H1 (cell line): ENCODE data around the gene URB2. TPM values are rescaled to one million over a fixed set of nuclear protein-coding genes. Genes with fewer than 3 reads are reported as not detected.

ENCODE experiments used
- CTCF ChIA-PET: fragments of 300-600 bp; sonication (Branson Sonifier 250); formaldehyde crosslinking; loops from one replicate; lab custom pipeline; 2021; ENCODE audit not compliant: partially characterized antibody; lab: Charles Lee
- POLR2A ChIA-PET: fragments of 300-600 bp; sonication (Branson Sonifier 250); formaldehyde crosslinking; loops from one replicate; lab custom pipeline; 2021; ENCODE audit warnings: inconsistent platforms; ENCODE audit not compliant: partially characterized antibody; lab: Charles Lee
- DNase-seq, 2 experiments: peaks; one replicate each; pipeline versions ENCODE4 v3.0.0 to v3.0.0-alpha.2; 2010 to 2022; ENCODE audit warnings: low spot score in 2 of 2, low read depth in 1 of 2, mixed read lengths in 1 of 2
- FAIRE-seq: peaks from 2 replicates; lab custom pipeline; 2011; peaks lifted over from hg19 to GRCh38; lab: Jason Lieb, UNC
- H2AFZ ChIP-seq: 2 replicates; pipeline ENCODE4 v1.8.1; 2012; ENCODE audit warnings: low read length, inconsistent platforms
- H2AK5ac ChIP-seq: 2 replicates; pipeline ENCODE4 v1.6.1; 2013; ENCODE audit warnings: low read depth, low read length
- H2BK120ac ChIP-seq: replicated peaks from 2 replicates; pipeline ENCODE3; 2013; ENCODE audit warnings: low read depth, low read length, inconsistent platforms
- H2BK12ac ChIP-seq: 2 replicates; pipeline ENCODE4 v1.6.1; 2013; ENCODE audit warnings: low read depth, low read length
- H2BK15ac ChIP-seq: 2 replicates; pipeline ENCODE4 v1.6.1; 2013; ENCODE audit warnings: low read length
- H2BK20ac ChIP-seq: 2 replicates; pipeline ENCODE4 v1.6.1; 2013; ENCODE audit warnings: low read length
- H2BK5ac ChIP-seq: 2 replicates; pipeline ENCODE4 v1.6.1; 2013; ENCODE audit warnings: low read depth, low read length
- H3K14ac ChIP-seq: 2 replicates; pipeline ENCODE4 v1.6.1; 2013; ENCODE audit warnings: inconsistent platforms; ENCODE audit not compliant: insufficient read length
- H3K18ac ChIP-seq: 2 replicates; pipeline ENCODE4 v1.6.1; 2013; ENCODE audit warnings: low read length; ENCODE audit errors: extremely low read depth
- H3K23ac ChIP-seq: 2 replicates; pipeline ENCODE4 v1.6.1; 2013; ENCODE audit warnings: inconsistent platforms; ENCODE audit not compliant: insufficient read length
- H3K23me2 ChIP-seq: 2 replicates; pipeline ENCODE4 v1.6.1; 2013; ENCODE audit warnings: low read depth, low read length
- H3K27ac ChIP-seq: 2 replicates; pipeline ENCODE4 v1.6.1; 2011; ENCODE audit warnings: low read depth, low read length, inconsistent platforms
- H3K27me3 ChIP-seq, 4 experiments: replicated peaks in 1 of 4; 1 replicate in 1 of 4; 2 replicates in 3 of 4; pipeline versions ENCODE4 v1.6.1 to v1.8.1; 2011 to 2013; ENCODE audit warnings: low read length in 3 of 4, mild to moderate bottlenecking in 3 of 4, inconsistent platforms in 2 of 4, mixed read lengths in 2 of 4, moderate library complexity in 1 of 4; ENCODE audit not compliant: control insufficient read depth in 3 of 4, insufficient read depth in 3 of 4; ENCODE audit errors: extremely low read depth in 1 of 4
- H3K36me3 ChIP-seq, 4 experiments: 2 replicates each; pipeline versions ENCODE4 v1.6.1 to v1.8.1; 2011 to 2013; ENCODE audit warnings: mild to moderate bottlenecking in 4 of 4, low read length in 3 of 4, moderate library complexity in 2 of 4, control low read depth in 1 of 4, inconsistent platforms in 1 of 4; ENCODE audit not compliant: insufficient read depth in 4 of 4, control insufficient read depth in 2 of 4
- H3K4ac ChIP-seq: replicated peaks from 2 replicates; pipeline ENCODE3; 2013; ENCODE audit warnings: low read length, low read depth, mixed read lengths, inconsistent platforms; ENCODE audit not compliant: insufficient read length
- H3K4me1 ChIP-seq, 4 experiments: replicated peaks in 1 of 4; 1 replicate in 1 of 4; 2 replicates in 3 of 4; pipeline versions ENCODE4 v1.6.1 to v1.8.1; 2011 to 2013; ENCODE audit warnings: low read length in 3 of 4, inconsistent platforms in 2 of 4, mixed read lengths in 1 of 4; ENCODE audit not compliant: insufficient read depth in 4 of 4, control insufficient read depth in 3 of 4
- H3K4me2 ChIP-seq, 2 experiments: 2 replicates each; pipeline versions ENCODE4 v1.6.1 to v1.8.1; 2011 to 2013; ENCODE audit warnings: low read depth in 2 of 2, low read length in 2 of 2, control low read depth in 1 of 2, inconsistent platforms in 1 of 2, mild to moderate bottlenecking in 1 of 2; ENCODE audit not compliant: insufficient read depth in 1 of 2
- H3K4me3 ChIP-seq, 4 experiments: fragments of 200-600, 300-600 bp in 1 of 4; sonication (generic), shearing (Covaris generic), sonication (Bioruptor Twin) in 1 of 4; 2 replicates each; pipeline versions ENCODE4 v1.5.1 to v1.8.1; 2011 to 2016; ENCODE audit warnings: low read length in 4 of 4, low read depth in 3 of 4, control low read depth in 2 of 4, inconsistent platforms in 2 of 4, mild to moderate bottlenecking in 2 of 4, mixed read lengths in 1 of 4, moderate library complexity in 1 of 4; ENCODE audit not compliant: insufficient read depth in 2 of 4; ENCODE audit errors: extremely low read depth in 1 of 4
- H3K56ac ChIP-seq: replicated peaks from 2 replicates; pipeline ENCODE3; 2013; ENCODE audit warnings: low read depth, mild to moderate bottlenecking, mixed read lengths, low read length, inconsistent platforms; ENCODE audit not compliant: insufficient read length
- H3K79me1 ChIP-seq: 2 replicates; pipeline ENCODE4 v1.6.1; 2013; ENCODE audit warnings: low read depth, low read length, control low read depth
- H3K79me2 ChIP-seq, 2 experiments: 2 replicates each; pipeline versions ENCODE4 v1.6.1 to v1.8.1; 2012 to 2013; ENCODE audit warnings: low read length in 2 of 2, mild to moderate bottlenecking in 2 of 2, inconsistent platforms in 1 of 2; ENCODE audit not compliant: insufficient read depth in 2 of 2, control insufficient read depth in 1 of 2
- H3K9ac ChIP-seq, 4 experiments: replicated peaks in 1 of 4; 1 replicate in 1 of 4; 2 replicates in 3 of 4; pipeline versions ENCODE4 v1.6.1 to v1.8.1; 2011 to 2013; ENCODE audit warnings: low read depth in 3 of 4, low read length in 3 of 4, control low read depth in 2 of 4, mild to moderate bottlenecking in 2 of 4, moderate library complexity in 2 of 4, inconsistent platforms in 1 of 4; ENCODE audit errors: extremely low read depth in 1 of 4
- H3K9me3 ChIP-seq, 2 experiments: 2 replicates each; pipeline versions ENCODE4 v1.6.1 to v1.8.1; 2012 to 2013; ENCODE audit warnings: mild to moderate bottlenecking in 2 of 2, moderate library complexity in 2 of 2, control low read depth in 1 of 2, inconsistent platforms in 1 of 2, low read depth in 1 of 2, low read length in 1 of 2, mixed read lengths in 1 of 2; ENCODE audit not compliant: insufficient read depth in 2 of 2
- H4K20me1 ChIP-seq, 2 experiments: replicated peaks in 1 of 2; 2 replicates each; pipeline versions ENCODE3 to v1.8.1; 2011 to 2013; ENCODE audit warnings: inconsistent platforms in 2 of 2, low read length in 2 of 2, mild to moderate bottlenecking in 1 of 2; ENCODE audit not compliant: insufficient read depth in 2 of 2, control insufficient read depth in 1 of 2
- H4K5ac ChIP-seq: 2 replicates; pipeline ENCODE4 v1.6.1; 2013; ENCODE audit warnings: low read length, low read depth, mixed read lengths, inconsistent platforms; ENCODE audit not compliant: insufficient read length
- H4K8ac ChIP-seq: 2 replicates; pipeline ENCODE4 v1.8.0; 2013; ENCODE audit warnings: mild to moderate bottlenecking, moderate library complexity, low read length, inconsistent platforms; ENCODE audit not compliant: insufficient read depth; ENCODE audit errors: extremely low read depth
- H4K91ac ChIP-seq: replicated peaks from 2 replicates; pipeline ENCODE3; 2013; ENCODE audit warnings: low read length, mixed read lengths, inconsistent platforms; ENCODE audit not compliant: insufficient read length
- ATF3 ChIP-seq: IDR thresholded peaks from 2 replicates; pipeline ENCODE4 v1.6.1; 2011; ENCODE audit warnings: low read depth, mild to moderate bottlenecking, low read length; ENCODE audit not compliant: insufficient read depth
- CHD2 ChIP-seq: IDR thresholded peaks from 2 replicates; pipeline ENCODE4 v1.6.1; 2012; ENCODE audit warnings: low read length, improper control_type of control experiment
- GABPA ChIP-seq: IDR thresholded peaks from 2 replicates; pipeline ENCODE4 v1.6.1; 2011; ENCODE audit warnings: mild to moderate bottlenecking, low read length, moderate library complexity, borderline replicate concordance; ENCODE audit not compliant: insufficient read depth
- RFX5 ChIP-seq: IDR thresholded peaks from 2 replicates; pipeline ENCODE4 v1.6.1; 2011; ENCODE audit warnings: low read depth, low read length, improper control_type of control experiment, borderline replicate concordance
- RNF2 ChIP-seq: fragments of 200-900, 300-1000 bp; sonication (generic); IDR thresholded peaks from 2 replicates; pipeline ENCODE4 v1.7.1; 2016; ENCODE audit warnings: borderline replicate concordance, low read depth, mild to moderate bottlenecking, antibody characterized with exemption, low read length; ENCODE audit not compliant: poor library complexity, severe bottlenecking; ENCODE audit errors: missing control alignments
- SAP30 ChIP-seq: fragments of 300-600 bp; sonication (generic); IDR thresholded peaks from 2 replicates; pipeline ENCODE4 v1.7.1; 2012; ENCODE audit warnings: low read length, moderate library complexity, mild to moderate bottlenecking, inconsistent platforms; ENCODE audit not compliant: insufficient read depth, insufficient replicate concordance
- SP1 ChIP-seq: IDR thresholded peaks from 2 replicates; pipeline ENCODE4 v1.6.1; 2011; ENCODE audit warnings: low read depth, low read length
- SP2 ChIP-seq: IDR thresholded peaks from 2 replicates; pipeline ENCODE4 v1.6.1; 2012; ENCODE audit warnings: mild to moderate bottlenecking, low read length, inconsistent platforms
- SRF ChIP-seq: IDR thresholded peaks from 2 replicates; pipeline ENCODE4 v1.6.1; 2011; ENCODE audit warnings: mild to moderate bottlenecking, low read depth, low read length, moderate library complexity
- USF2 ChIP-seq: IDR thresholded peaks from 2 replicates; pipeline ENCODE4 v1.6.1; 2011; ENCODE audit warnings: low read length, improper control_type of control experiment
- WGBS, 2 experiments: shearing (Covaris generic) in 1 of 2; methylation state at CpG; one replicate each; pipeline versions ENCODE4 v1.1.6 to v1.1.7; 2013 to 2015; ENCODE audit warnings: low lambda C conversion rate in 2 of 2, mixed read lengths in 2 of 2, inconsistent platforms in 1 of 2, low coverage in 1 of 2, missing lambda C conversion rate in 1 of 2; ENCODE audit not compliant: insufficient replicate concordance in 2 of 2, insufficient coverage in 1 of 2, insufficient read length in 1 of 2; ENCODE audit errors: extremely low coverage in 1 of 2, missing lambda C conversion rate in 1 of 2; 5-methylcytosine and 5-hydroxymethylcytosine counted together
- polyA plus RNA-seq, 7 experiments: library from polyadenylated mRNA; depleted of rRNA in 3 of 7; stranded (reverse) in 5 of 7; unstranded in 2 of 7; fragments of >200 nt in 5 of 7; fragments of 200-250 nt in 2 of 7; gene quantifications; 1 replicate in 5 of 7; 2 replicates in 1 of 7; 4 replicates in 1 of 7; pipeline versions ENCODE4 v1.2.1 to v1.2.3, GENCODE V29; 2011 to 2013; ENCODE audit warnings: missing spikeins in 2 of 7, mixed read lengths in 2 of 7
- total RNA-seq: library from RNA; stranded (reverse); fragmentation: NEBNext Ultra II Directional; extraction: Animal tissue kit (Norgen Biotek cat#: 25700); gene quantifications from 2 replicates; pipeline ENCODE4 v1.2.1, GENCODE V29; 2021
- TF ChIP-seq, protein P1 (sequence below): IDR thresholded peaks from 2 replicates; pipeline ENCODE4 v1.6.1; 2012; ENCODE audit warnings: inconsistent platforms

The URB2 gene
- total and polyA plus RNA-seq, 2 of the 8 experiments (the other 6 are each of a cell fraction or from before 2014, with no cell fraction given), result 13.7 to 33.0 TPM

- no peaks in the 10 kb centered on the region for H3K9me3 ChIP-seq
- ChIA-PET CTCF (interaction anchor here (1.1 to 2.6 kb wide), 2 partner anchors 10 to 595 kb away, joined by 3 to 10 read pairs; no protein-coding TSS in a partner anchor), POLR2A (no interaction called here)
- H3K4me3 ChIP-seq, result no peak overlapping the region
- no peaks in the 10 kb centered on the region for H3K79me2 ChIP-seq
- H2BK12ac ChIP-seq, result no peak overlapping the region
- no peak overlapping the region for H2BK5ac ChIP-seq
- FAIRE-seq (no peak), DNase-seq (no peak)
- no peak overlapping the region for H4K91ac ChIP-seq
- no peak overlapping the region for H3K27ac ChIP-seq
- H3K79me1 ChIP-seq, result no peaks in the 10 kb centered on the region
- H3K27me3 ChIP-seq, result no peaks in the 10 kb centered on the region
- H2AFZ ChIP-seq, result no peak overlapping the region
- 80% methylated on average over 5 of the region's 5 CpGs; no CpG with 5 or more reads in 1 of the 2 experiments for WGBS, 2 experiments
- H3K36me3 ChIP-seq, result no peaks in the 10 kb centered on the region
- H3K4me2 ChIP-seq, result no peak overlapping the region
- H2BK20ac ChIP-seq, result no peak overlapping the region
- no peak overlapping the region for H4K5ac ChIP-seq
- no peak overlapping the region for H2BK120ac ChIP-seq
- H3K4me1 ChIP-seq, result no peaks in the 10 kb centered on the region
- no peak overlapping the region for H3K18ac ChIP-seq
- H3K56ac ChIP-seq, result no peak overlapping the region
- no peaks in the 10 kb centered on the region; the same call in 1 of the 2 replicates for H3K23me2 ChIP-seq
- H2BK15ac ChIP-seq, result no peak overlapping the region
- no peak overlapping the region for H3K4ac ChIP-seq
- H2AK5ac ChIP-seq, result no peak overlapping the region
- no peak overlapping the region for H3K23ac ChIP-seq
- no peak overlapping the region for H3K9ac ChIP-seq
- H3K14ac ChIP-seq, result no peak overlapping the region
- H4K20me1 ChIP-seq, result no peaks in the 10 kb centered on the region
- H4K8ac ChIP-seq, result no peak overlapping the region
- no peak for TF ChIP-seq ATF3
- no peak for TF ChIP-seq SP1
- no peak for TF ChIP-seq SRF
- TF ChIP-seq GABPA, result no peak
- TF ChIP-seq USF2, result no peak
- no peak for TF ChIP-seq RNF2
- no peak for TF ChIP-seq SP2
- no peak for TF ChIP-seq RFX5
- TF ChIP-seq, protein P1, sequence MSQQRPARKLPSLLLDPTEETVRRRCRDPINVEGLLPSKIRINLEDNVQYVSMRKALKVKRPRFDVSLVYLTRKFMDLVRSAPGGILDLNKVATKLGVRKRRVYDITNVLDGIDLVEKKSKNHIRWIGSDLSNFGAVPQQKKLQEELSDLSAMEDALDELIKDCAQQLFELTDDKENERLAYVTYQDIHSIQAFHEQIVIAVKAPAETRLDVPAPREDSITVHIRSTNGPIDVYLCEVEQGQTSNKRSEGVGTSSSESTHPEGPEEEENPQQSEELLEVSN, result no peak
- no peak for TF ChIP-seq CHD2
- TF ChIP-seq SAP30, result no peak
Observed at GRCh38 chr1:229671310-229671709, 45.3 kb downstream of the URB2 start.
